ENCODE data around the gene AMFR. TPM values are rescaled to one million over a fixed set of nuclear protein-coding genes. Genes with fewer than 3 reads are reported as not detected.

AMFR gene
- total and polyA plus RNA-seq, 10 of the 15 experiments (the other 5 are each of a cell fraction or from before 2014, with no cell fraction given): 8.2 to 67.6 (median 28.1) TPM

DNA sequence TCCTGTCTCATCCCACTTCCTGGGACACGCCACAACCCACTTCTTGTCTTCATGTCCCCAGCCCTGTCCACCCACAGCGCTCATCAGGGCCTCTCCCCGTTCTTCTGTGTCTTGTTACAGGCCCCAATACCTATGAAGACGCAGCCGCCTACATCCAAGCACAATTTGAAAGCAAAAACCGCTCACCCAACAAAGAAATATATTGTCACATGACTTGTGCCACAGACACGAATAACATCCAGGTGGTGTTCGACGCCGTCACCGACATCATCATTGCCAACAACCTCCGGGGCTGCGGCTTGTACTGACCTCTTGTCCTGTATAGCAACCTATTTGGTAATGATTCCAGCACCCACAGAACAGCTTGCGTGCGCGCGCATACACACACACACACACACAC is 70.6 kb downstream of the AMFR start:
- in situ Hi-C loops (cut with MboI): no loop called here
- Histone ChIP-seq H3K9ac (ENCODE audit: control insufficient read depth, insufficient read depth, low read length) (no peak overlapping the region), H4K20me1 (ENCODE audit: control insufficient read depth, insufficient read depth) (no peaks in the 10 kb centered on the region), H3K9me3 (replicated peaks; ENCODE audit: control insufficient read depth, insufficient read depth, low read length) (no peaks in the 10 kb centered on the region), H3K27ac (ENCODE audit: control insufficient read depth, insufficient read depth) (no peak overlapping the region), H3K4me2 (ENCODE audit: control insufficient read depth, insufficient read depth) (no peak overlapping the region), H2AFZ (ENCODE audit: control insufficient read depth, low read depth, low read length) (no peak overlapping the region), H3K4me1 (ENCODE audit: control insufficient read depth, insufficient read depth, low read length) (peaks cover 12% of the 10 kb centered on the region), H3K4me3 (no peak overlapping the region), H3K79me2 (ENCODE audit: control insufficient read depth, insufficient read depth, low read length) (no peaks in the 10 kb centered on the region), H3K36me3 (ENCODE audit: control insufficient read depth in 2 of 2, insufficient read depth in 2 of 2, low read length in 1 of 2) (no peaks in the 10 kb centered on the region), H3K27me3 (replicated peaks in 1 of 2; ENCODE audit: control insufficient read depth in 2 of 2, insufficient read depth in 2 of 2, low read length in 1 of 2) (no peaks in the 10 kb centered on the region)
- ATAC-seq: no peak
- intact Hi-C loops (cut with micrococcal nuclease; ENCODE audit: unreplicated experiment): no loop called here
- BruUV-seq (replicated peaks): no TSS peak
- ChIA-PET CTCF (interaction anchor here (3.0 kb wide), 1 partner anchor 23 kb away, joined by 18 read pairs; no protein-coding TSS in a partner anchor), SMC1A (ENCODE audit: uncharacterized antibody, unreplicated experiment) (interaction anchor here (2.3 kb wide), 1 partner anchor 23 kb away, joined by 7 read pairs; no protein-coding TSS in a partner anchor), RAD21 (ENCODE audit: unreplicated experiment) (no interaction called here), POLR2A (no interaction called here)
- DNase-seq (ENCODE audit: low read depth, low spot score): no peak
- FAIRE-seq: no peak
- 92% methylated on average over 17 of the region's 17 CpGs for WGBS (ENCODE audit: insufficient coverage, insufficient replicate concordance, low lambda C conversion rate, missing lambda C conversion rate)
- no peak for TF ChIP-seq ASH2L (IDR thresholded peaks at IDR 0.05; ENCODE audit: borderline replicate concordance, low read depth)
- TF ChIP-seq KLF5 (IDR thresholded peaks at IDR 0.05; ENCODE audit: partially characterized antibody): no peak
- no peak for TF ChIP-seq MXI1 (IDR thresholded peaks at IDR 0.05; ENCODE audit: low read depth, low read length)
- TF ChIP-seq CBFB (IDR thresholded peaks at IDR 0.05; ENCODE audit: low read depth): no peak
- TF ChIP-seq JUNB (IDR thresholded peaks at IDR 0.05): no peak
- TF ChIP-seq SRF (IDR thresholded peaks at IDR 0.05; ENCODE audit: low read depth in 2 of 2, low read length in 2 of 2): no peak
- TF ChIP-seq, protein P1, sequence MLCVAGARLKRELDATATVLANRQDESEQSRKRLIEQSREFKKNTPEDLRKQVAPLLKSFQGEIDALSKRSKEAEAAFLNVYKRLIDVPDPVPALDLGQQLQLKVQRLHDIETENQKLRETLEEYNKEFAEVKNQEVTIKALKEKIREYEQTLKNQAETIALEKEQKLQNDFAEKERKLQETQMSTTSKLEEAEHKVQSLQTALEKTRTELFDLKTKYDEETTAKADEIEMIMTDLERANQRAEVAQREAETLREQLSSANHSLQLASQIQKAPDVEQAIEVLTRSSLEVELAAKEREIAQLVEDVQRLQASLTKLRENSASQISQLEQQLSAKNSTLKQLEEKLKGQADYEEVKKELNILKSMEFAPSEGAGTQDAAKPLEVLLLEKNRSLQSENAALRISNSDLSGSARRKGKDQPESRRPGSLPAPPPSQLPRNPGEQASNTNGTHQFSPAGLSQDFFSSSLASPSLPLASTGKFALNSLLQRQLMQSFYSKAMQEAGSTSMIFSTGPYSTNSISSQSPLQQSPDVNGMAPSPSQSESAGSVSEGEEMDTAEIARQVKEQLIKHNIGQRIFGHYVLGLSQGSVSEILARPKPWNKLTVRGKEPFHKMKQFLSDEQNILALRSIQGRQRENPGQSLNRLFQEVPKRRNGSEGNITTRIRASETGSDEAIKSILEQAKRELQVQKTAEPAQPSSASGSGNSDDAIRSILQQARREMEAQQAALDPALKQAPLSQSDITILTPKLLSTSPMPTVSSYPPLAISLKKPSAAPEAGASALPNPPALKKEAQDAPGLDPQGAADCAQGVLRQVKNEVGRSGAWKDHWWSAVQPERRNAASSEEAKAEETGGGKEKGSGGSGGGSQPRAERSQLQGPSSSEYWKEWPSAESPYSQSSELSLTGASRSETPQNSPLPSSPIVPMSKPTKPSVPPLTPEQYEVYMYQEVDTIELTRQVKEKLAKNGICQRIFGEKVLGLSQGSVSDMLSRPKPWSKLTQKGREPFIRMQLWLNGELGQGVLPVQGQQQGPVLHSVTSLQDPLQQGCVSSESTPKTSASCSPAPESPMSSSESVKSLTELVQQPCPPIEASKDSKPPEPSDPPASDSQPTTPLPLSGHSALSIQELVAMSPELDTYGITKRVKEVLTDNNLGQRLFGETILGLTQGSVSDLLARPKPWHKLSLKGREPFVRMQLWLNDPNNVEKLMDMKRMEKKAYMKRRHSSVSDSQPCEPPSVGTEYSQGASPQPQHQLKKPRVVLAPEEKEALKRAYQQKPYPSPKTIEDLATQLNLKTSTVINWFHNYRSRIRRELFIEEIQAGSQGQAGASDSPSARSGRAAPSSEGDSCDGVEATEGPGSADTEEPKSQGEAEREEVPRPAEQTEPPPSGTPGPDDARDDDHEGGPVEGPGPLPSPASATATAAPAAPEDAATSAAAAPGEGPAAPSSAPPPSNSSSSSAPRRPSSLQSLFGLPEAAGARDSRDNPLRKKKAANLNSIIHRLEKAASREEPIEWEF (IDR thresholded peaks at IDR 0.05; ENCODE audit: insufficient replicate concordance, low read depth, low read length): no peak

Measured in GM12878 (cell line).